ENCODE measurements around the gene JSRP1. TPM values are rescaled to one million over a fixed set of nuclear protein-coding genes. Genes with fewer than 3 reads are reported as not detected.

JSRP1 gene
- total and polyA plus RNA-seq, 2 experiments from 2014 or later: 0.30 to 0.93 TPM

DNA sequence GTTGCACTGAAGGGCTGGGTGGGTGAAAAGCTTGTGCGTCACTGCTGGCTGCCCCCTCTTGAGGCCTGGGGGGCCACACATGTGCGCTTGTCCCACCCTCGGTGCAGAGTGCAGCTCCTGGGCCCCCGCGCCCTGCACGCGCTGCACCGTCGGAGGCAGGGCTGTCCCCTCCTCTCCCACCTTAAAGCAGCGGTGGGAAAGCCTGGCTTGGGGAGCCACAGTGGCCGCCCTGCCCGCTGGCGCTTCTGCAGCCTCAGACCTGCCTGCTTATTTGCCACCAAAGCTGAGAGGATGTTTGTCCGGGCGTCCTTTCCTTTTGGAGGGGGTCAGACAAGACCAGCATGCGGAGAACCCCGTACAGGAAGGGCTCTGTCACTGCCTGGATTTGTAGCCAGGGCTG lies 46.8 kb downstream of the JSRP1 start:
- Histone ChIP-seq H3K27ac (no peak overlapping the region), H2AFZ (no peak overlapping the region), H3K9me2 (replicated peaks; ENCODE audit: insufficient read depth) (no peaks in the 10 kb centered on the region), H3K79me2 (no peaks in the 10 kb centered on the region), H4K20me1 (ENCODE audit: insufficient read depth, poor library complexity, severe bottlenecking) (no peaks in the 10 kb centered on the region), H3K27me3 (no peaks in the 10 kb centered on the region), H3K9me3 (ENCODE audit: low read depth) (no peaks in the 10 kb centered on the region), H3K4me3 (no peak overlapping the region), H3K4me1 (ENCODE audit: insufficient read depth) (peaks cover 21% of the 10 kb centered on the region), H3K4me2 (no peak overlapping the region), H3K36me3 (replicated peaks; ENCODE audit: insufficient read depth, low read depth) (no peaks in the 10 kb centered on the region)
- no peak for DNase-seq (ENCODE audit: low spot score)
- 97% methylated on average over 16 of the region's 17 CpGs for WGBS (ENCODE audit: low lambda C conversion rate, missing lambda C conversion rate)
- no peak for TF ChIP-seq EZH2phosphoT487 (IDR thresholded peaks at IDR 0.05; ENCODE audit: low read depth, severe bottlenecking, unreplicated experiment)
- no peak for TF ChIP-seq EZH2 (IDR thresholded peaks at IDR 0.05; ENCODE audit: borderline replicate concordance)
- TF ChIP-seq, protein P1, sequence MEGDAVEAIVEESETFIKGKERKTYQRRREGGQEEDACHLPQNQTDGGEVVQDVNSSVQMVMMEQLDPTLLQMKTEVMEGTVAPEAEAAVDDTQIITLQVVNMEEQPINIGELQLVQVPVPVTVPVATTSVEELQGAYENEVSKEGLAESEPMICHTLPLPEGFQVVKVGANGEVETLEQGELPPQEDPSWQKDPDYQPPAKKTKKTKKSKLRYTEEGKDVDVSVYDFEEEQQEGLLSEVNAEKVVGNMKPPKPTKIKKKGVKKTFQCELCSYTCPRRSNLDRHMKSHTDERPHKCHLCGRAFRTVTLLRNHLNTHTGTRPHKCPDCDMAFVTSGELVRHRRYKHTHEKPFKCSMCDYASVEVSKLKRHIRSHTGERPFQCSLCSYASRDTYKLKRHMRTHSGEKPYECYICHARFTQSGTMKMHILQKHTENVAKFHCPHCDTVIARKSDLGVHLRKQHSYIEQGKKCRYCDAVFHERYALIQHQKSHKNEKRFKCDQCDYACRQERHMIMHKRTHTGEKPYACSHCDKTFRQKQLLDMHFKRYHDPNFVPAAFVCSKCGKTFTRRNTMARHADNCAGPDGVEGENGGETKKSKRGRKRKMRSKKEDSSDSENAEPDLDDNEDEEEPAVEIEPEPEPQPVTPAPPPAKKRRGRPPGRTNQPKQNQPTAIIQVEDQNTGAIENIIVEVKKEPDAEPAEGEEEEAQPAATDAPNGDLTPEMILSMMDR (IDR thresholded peaks at IDR 0.05; ENCODE audit: poor library complexity): no peak

DNA sequence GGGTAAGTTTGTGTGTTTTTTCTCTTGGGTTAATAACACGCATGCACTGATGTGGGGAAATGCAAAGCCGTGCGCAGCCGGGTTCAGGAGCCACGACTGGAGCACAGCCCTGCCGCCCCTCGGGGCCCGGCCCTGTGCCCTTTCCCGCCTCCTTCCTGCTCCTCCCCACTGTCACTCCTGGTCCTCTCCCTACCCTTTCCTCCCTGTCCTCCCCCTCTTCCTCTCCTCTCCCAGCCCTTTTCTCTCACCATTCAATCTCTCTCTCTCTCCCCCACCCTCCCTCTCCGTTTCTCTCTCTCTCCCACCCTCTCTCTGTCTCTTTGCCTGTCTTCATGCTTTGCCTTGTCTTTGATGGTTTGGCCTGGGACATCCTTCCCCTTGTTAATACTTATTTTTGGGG lies 47.2 kb downstream of the JSRP1 start:
- no peak overlapping the region for H3K4me2 ChIP-seq
- H3K79me2 ChIP-seq: no peaks in the 10 kb centered on the region
- no peaks in the 10 kb centered on the region for H3K9me2 ChIP-seq (replicated peaks; ENCODE audit: insufficient read depth)
- H4K20me1 ChIP-seq (ENCODE audit: insufficient read depth, poor library complexity, severe bottlenecking): no peaks in the 10 kb centered on the region
- TF ChIP-seq EZH2phosphoT487 (IDR thresholded peaks at IDR 0.05; ENCODE audit: low read depth, severe bottlenecking, unreplicated experiment) (no peak), EZH2 (IDR thresholded peaks at IDR 0.05; ENCODE audit: borderline replicate concordance) (no peak)
- TF ChIP-seq, protein P1 (IDR thresholded peaks at IDR 0.05; ENCODE audit: poor library complexity): no peak
- H3K27ac ChIP-seq: no peak overlapping the region
- H2AFZ ChIP-seq: no peak overlapping the region
- no peak overlapping the region for H3K4me3 ChIP-seq
- H3K36me3 ChIP-seq (replicated peaks; ENCODE audit: insufficient read depth, low read depth): no peaks in the 10 kb centered on the region
- no peak for DNase-seq (ENCODE audit: low spot score)
- H3K9me3 ChIP-seq (ENCODE audit: low read depth): no peaks in the 10 kb centered on the region
- no peaks in the 10 kb centered on the region for H3K27me3 ChIP-seq
- WGBS (ENCODE audit: low lambda C conversion rate, missing lambda C conversion rate): 85% methylated on average over 10 of the region's 10 CpGs
- H3K4me1 ChIP-seq (ENCODE audit: insufficient read depth): peaks cover 21% of the 10 kb centered on the region

DNA sequence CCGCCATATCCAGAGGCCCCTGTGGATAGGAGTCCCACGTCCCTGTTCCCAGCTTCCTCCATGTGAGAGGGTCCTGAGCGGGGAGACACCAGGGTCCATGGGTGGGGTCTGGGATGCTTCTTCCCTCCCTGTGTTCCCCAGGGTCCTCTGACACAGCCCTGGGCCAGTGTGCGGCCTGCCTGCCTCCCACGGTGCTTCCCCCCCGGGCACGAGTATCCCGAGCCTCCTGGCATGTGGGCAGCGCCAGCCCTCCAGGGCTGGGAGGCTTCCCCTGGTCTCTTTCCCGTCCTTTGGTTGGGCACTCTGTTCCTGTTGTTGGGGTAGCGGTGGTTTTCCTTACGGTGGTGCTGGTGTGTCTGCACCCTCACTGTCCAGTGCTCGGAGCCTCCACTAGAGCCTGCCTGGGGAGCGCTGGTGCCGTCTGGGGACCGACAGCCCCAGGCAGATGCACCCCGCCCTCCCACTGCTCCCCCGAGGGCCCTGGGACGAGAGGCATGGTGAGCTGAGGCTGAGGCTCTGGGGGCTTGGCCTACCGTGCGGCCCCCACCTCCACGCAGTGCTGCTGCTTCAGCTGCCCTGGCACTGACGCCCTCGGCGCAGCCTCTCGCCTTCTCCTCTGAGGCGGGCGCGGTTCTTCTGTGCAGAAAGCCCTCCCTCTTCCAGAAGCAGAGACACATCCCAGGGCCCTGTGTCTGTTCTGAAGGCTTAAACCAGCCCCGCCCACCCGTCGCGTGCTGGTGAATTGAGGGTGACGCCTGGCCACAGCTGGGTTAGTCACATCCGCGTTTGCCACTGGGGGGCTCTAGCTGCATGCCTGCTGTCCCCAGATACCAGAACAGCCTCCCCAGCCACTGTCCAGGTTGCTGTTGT lies 48.0 kb downstream of the JSRP1 start:
- Histone ChIP-seq H3K4me1 (ENCODE audit: insufficient read depth) (peaks cover 14% of the 10 kb centered on the region), H3K79me2 (no peaks in the 10 kb centered on the region), H4K20me1 (ENCODE audit: insufficient read depth, poor library complexity, severe bottlenecking) (no peaks in the 10 kb centered on the region), H3K27ac (no peak overlapping the region), H3K27me3 (no peaks in the 10 kb centered on the region), H3K9me2 (replicated peaks; ENCODE audit: insufficient read depth) (no peaks in the 10 kb centered on the region), H3K36me3 (replicated peaks; ENCODE audit: insufficient read depth, low read depth) (no peaks in the 10 kb centered on the region), H3K9me3 (ENCODE audit: low read depth) (no peaks in the 10 kb centered on the region), H2AFZ (no peak overlapping the region), H3K4me2 (no peak overlapping the region), H3K4me3 (no peak overlapping the region)
- WGBS (ENCODE audit: low lambda C conversion rate, missing lambda C conversion rate): 77% methylated on average over 32 of the region's 36 CpGs
- peak; percentile 75 for DNase-seq (ENCODE audit: low spot score)
- TF ChIP-seq, protein P1 (IDR thresholded peaks at IDR 0.05; ENCODE audit: poor library complexity): no peak
- TF ChIP-seq EZH2phosphoT487 (IDR thresholded peaks at IDR 0.05; ENCODE audit: low read depth, severe bottlenecking, unreplicated experiment) (no peak), EZH2 (IDR thresholded peaks at IDR 0.05; ENCODE audit: borderline replicate concordance) (no peak)

Data from hepatocyte (in vitro differentiated cells).